Fibroblast of skin of scalp (primary cell): Measurements from ENCODE around the gene PNPLA2.

Experiments used
- DNase-seq: peaks from one replicate; pipeline ENCODE4 v3.0.0-alpha.2; 2013

The PNPLA2 gene

GRCh38 chr11:846496-847098, 27.9 kb downstream of the PNPLA2 start:
- peak; percentile 31 for DNase-seq

DNA sequence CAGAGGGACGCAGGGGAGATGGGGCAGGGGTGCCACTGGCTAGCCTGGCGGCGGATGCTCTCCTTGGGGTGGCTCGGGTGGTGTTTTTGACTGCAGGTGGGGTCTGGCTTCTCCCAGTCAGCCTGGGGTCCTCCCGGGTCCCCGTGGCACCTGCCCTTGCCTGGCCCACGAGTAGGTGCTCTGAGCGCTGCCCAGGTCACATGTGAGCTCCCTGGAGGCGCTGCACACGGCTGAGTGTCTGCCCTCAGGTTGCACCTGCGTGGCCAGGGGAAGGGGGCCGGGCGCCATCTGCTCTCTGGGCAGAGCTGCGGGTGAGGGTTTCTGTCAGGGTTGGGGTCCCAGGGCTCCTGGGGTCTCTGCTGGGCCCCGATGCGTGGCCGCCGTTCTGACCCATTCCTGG, 29.2 kb downstream of the PNPLA2 start:
- no peak for DNase-seq

DNA sequence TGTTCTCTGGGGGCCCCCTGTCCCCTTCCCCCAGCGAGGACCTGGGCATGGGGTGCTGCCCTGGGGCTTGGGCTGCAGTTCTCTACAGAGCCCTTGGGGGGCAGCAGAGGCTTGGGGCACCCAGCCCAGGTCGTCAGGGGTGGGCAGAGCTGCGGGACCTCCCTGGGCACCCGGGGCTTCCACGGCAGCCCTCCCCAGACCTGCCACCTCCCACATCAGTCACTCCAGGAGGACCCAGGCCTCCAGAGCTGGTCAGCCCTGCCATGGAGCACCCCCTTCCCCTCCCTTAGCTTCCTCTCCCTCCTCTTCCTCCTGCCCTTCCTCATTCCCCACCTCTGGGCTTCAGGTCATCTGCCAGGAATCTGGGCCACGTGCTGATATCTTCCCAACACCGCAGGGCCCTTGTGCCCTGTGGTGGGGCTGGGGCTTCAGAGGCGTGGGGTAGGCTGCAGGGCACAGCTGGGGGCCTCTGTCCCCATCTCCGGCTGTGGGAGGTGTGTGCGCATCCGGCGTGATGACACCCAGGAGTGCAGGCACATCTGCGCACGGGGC, 29.7 kb downstream of the PNPLA2 start:
- DNase-seq = peak; percentile 37

DNA sequence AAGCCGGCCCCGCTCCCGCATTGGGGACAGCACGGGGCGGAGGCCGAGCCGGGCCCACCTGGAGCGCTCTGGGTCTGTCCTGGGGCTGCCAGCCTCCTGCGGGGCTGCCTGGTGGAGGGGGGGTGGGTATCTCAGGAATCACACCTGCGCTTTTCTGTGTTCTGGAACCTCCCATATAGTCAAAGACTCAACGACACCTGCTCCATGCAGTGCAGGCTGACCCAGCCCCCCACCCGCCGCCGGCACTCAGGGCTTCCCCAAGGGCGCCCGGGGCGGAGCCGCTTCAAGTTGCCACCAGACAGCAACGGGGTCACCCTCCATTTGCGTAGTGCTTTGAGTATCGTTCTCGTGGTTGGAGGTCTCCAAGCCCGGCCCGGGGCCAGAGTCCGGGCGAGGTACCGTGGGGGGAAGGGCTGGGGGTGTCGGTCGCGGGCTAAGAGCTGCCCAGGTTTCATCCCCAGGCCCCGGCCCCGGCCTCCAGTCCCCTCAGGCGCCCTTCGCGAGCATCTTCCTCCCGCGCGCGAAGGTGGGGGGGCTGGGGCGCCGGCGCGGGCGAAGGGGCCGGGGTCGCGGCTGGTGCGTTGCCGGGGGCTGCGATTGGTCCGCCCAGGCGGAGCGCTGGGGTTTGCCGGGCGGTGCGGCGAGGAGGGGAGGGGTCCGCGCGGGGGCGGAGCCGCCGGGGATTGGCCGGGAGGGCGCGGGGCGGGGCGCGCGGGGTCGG, 30.6 kb downstream of the PNPLA2 start:
- DNase-seq = no peak

DNA sequence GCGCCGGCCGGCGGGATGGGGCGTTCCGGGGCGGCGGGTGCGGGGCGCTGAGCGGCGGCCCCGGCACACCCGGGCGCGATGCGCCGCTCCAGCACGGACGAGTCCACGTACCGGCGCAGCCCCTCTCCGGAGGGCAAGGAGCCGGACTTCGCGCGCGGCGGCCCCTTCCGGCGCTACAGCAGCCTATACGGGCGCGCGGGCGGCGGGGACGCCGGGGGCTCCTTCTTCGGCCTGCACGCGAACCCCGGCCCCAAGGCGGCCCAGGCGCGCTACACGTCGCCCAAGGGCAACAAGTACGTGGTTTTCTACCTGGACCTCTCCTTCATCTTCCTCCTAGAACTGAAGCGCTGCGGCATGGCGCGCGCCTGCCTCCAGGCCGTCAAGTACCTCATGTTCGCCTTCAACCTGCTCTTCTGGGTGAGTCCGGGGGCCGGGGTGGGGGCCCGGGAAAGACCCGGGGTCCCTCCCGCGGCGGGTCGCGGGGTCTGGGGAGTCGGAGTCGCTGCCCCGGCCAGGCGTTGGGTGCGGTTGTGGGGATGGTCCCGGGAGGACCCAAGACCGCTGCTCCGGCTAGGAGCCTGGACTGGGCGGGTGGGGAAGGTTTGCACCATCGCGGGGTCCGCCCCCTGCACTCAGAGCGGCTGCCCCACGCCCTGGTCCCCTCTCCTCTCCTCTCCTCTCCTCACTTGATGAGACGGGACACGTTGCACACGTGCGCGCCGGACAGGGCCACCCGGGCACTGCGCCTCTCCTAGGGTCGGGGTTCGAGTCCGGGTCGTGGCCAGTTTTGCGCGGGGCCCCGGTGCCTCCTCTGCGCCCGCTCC, 31.4 kb downstream of the PNPLA2 start:
- DNase-seq = no peak

GRCh38 chr11:850775-851763, 32.4 kb downstream of the PNPLA2 start:
- no peak for DNase-seq

- DNase-seq = no peak
Observed at GRCh38 chr11:852762-853161, 34.0 kb downstream of the PNPLA2 start.

GRCh38 chr11:853682-854448, 35.2 kb downstream of the PNPLA2 start:
- DNase-seq = no peak

DNA sequence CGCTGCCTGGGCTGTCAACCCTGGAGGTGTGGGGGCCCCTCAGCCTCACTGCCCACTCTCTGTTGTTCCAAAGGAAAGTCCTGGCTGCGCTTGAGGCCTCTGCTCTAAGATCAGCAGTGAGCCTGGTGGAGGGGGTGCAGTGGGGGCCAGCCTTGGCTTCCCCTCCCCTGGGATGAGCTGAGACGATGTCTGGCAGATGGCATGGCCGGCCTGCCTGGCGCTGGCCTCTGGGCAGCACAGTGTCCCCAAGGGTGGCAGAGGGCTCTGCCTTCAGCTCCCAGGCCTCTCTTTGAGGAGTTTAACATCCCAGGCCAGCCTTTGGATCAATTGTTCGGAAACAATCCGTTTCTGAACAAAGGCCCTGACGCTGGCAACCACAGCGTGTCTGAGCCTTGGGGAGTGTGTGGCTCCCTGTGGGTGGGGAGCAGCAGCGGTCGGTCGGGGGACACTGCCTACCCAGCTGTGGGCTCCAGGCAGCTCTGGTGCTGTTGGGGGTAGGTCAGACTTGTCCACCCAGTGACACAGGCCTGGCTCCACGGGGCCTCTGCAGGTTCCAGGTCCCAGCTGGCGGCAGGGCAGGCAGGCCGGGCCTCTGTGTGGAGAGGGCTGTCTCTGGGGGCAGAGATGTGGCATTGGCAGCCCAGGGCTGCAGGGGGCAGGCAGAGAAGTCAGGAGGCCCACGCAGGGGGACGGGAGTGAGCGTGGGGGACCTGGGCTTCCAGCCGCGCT, 36.1 kb downstream of the PNPLA2 start:
- DNase-seq = no peak

DNA sequence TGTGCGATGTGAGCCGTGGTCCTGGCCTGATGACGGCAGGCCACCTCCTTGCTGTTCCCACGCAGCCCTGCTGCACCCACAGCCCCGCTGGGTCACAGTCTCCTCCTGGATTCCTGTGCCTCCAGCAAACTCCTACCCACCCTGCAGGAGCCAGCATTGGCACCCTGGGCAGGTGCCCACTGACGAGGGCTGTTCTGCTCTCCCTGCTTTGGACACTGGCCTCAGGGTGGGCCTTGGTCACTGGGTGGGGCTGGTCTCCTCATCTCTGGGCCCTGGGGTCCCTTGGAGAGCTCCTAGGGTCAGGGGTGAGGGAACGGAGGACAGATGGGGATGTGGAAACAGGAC, 36.6 kb downstream of the PNPLA2 start:
- DNase-seq = no peak

DNA sequence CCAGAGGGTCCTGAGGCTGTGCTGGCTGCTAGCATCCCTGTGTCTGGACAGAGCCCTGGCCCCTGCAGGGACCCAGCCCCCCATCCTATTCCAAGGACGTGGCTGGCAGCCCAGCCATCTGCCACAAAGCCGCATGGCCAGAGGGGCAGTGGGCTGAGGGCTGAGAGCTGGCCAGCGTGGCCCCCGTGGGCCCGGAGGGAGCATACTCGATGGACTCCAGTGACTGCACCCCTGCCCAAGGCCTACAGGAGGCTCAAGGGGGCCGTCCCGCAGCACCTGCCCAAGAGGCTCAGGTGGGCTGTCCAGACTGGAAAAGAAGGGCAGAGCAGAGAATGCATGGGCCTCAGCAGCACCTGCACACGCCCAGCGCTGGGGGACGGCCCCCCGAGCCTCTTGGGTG, 37.1 kb downstream of the PNPLA2 start:
- DNase-seq = no peak

GRCh38 chr11:856397-856796, 37.7 kb downstream of the PNPLA2 start:
- DNase-seq = no peak

DNA sequence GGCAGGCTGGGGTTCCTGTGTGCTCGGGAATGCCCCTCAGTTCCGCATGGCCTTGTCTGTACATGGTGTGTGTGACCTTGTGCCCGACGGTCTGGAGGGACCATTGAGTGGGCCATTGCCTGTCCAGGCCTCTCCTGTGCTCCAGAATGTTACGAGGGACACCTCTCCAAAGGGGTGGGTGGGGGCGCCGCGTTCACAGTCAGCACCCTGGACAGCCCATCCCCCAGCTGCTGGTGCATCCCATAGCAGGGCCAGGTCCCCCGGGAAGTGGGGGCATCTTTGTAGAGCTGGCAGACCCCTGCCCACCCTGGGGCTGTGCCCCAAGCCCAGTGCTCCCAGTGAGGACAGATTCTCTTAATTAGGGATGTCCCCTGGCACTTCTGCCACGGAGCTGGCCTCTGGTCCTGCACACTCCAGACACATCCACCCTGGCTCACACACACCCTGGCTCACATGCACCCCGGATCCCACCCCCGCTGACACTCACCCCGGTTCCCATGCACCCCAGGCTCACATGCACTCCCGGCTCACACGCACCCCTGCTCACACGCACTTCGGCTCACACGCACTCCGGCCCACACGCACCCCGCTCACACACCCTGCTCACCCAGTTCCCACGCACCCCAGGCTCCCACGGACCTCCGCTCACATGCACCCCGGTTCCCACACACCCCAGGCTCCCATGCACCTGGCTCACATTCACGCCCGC, 39.5 kb downstream of the PNPLA2 start:
- no peak for DNase-seq

GRCh38 chr11:858762-859339, 40.1 kb downstream of the PNPLA2 start:
- no peak for DNase-seq

- DNase-seq = peak; percentile 73
Observed at GRCh38 chr11:859394-860131, 40.8 kb downstream of the PNPLA2 start.

GRCh38 chr11:860234-861104, 41.8 kb downstream of the PNPLA2 start:
- DNase-seq = no peak

DNA sequence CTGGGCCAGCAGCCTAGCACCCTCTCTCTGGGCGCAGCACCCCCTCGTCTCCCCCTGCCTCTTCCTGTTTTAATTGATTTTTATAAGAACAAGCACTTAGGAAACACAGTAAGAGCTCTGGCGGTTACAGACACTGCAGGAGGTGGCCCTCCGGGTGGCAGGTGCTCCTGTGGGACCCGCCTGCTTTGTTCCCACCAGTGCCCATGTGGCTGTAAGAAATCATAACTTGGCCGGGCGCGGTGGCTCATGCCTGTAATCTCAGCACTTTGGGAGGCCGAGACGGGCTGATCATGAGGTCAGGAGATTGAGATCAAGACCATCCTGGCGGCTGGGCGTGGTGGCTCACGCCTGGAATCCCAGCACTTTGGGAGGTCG, 42.4 kb downstream of the PNPLA2 start:
- no peak for DNase-seq

DNA sequence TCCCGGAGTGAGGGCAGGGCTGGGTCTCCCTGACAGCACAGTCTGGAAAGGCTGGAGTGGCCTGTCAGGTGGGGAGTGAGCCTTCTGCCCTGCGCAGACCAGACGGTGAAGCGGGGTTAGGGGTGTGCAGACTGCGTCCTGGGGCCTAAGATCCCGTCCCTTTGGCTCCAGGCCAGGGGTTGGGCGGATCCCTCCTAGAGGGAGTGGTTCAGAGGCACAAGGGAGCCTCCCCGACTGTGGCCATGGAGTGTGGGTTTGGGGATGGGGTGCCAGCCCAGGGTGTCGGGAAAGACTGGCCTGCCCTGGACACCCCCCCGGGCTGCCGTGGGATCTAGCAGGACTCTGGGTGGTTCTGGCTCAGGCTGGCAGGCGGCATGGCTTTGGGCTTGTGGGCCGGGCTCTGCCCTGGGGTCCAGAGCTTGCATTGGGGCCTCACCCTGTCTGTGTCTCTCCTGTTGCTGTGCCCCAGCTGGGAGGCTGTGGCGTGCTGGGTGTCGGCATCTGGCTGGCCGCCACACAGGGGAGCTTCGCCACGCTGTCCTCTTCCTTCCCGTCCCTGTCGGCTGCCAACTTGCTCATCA, 43.5 kb downstream of the PNPLA2 start:
- DNase-seq = no peak
